ENCODE results near the gene NECAB2.

Gene NECAB2

DNA sequence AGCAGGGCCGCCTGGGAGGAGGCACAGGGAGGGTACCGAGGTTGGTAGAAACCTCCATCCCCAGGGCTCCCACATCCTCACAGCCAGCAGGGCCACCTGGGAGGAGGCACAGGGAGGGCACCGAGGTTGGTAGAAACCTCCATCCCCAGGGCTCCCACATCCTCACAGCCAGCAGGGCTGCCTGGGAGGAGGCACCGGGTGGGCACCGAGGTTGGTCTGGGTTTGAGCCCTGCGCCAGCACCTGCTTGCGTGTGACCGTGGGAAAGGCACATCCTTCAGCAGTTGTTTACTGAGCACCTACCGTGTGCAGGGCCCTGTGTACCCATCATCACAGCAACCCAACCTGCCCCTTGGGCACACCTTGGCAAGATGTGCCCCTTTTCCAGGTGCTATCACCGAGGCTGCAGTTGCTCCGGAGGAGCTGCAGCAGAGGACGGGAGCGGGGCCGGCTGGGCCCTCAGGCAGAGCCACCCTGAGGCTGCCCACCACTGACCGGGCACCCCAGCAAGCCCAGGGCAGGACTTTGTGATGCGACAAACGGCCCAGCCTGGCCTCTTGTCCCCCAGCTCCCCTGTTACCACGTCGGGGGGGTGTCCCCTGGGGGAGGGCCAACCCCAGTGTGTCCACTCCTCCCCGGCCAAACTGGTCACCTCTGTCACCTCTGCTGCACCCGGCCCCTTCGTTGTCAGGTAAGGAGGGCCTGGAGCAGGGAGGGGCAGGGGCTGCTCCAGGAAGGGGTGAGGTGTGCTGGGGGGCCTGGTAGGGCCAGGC lies 37.1 kb upstream of the NECAB2 start:
- no peak overlapping the region for H3K27ac ChIP-seq (ENCODE audit: low read length)
- no peak for TF ChIP-seq EZH2 (IDR thresholded peaks at IDR 0.05; ENCODE audit: borderline replicate concordance, low read depth, low read length, severe bottlenecking)
- TF ChIP-seq, protein P1, sequence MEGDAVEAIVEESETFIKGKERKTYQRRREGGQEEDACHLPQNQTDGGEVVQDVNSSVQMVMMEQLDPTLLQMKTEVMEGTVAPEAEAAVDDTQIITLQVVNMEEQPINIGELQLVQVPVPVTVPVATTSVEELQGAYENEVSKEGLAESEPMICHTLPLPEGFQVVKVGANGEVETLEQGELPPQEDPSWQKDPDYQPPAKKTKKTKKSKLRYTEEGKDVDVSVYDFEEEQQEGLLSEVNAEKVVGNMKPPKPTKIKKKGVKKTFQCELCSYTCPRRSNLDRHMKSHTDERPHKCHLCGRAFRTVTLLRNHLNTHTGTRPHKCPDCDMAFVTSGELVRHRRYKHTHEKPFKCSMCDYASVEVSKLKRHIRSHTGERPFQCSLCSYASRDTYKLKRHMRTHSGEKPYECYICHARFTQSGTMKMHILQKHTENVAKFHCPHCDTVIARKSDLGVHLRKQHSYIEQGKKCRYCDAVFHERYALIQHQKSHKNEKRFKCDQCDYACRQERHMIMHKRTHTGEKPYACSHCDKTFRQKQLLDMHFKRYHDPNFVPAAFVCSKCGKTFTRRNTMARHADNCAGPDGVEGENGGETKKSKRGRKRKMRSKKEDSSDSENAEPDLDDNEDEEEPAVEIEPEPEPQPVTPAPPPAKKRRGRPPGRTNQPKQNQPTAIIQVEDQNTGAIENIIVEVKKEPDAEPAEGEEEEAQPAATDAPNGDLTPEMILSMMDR (IDR thresholded peaks at IDR 0.05; ENCODE audit: borderline replicate concordance, extremely low read depth, low read length, poor library complexity, severe bottlenecking) = no peak
- DNase-seq (no peak), ATAC-seq (ENCODE audit: insufficient read depth, low read depth) (no peak)
- H3K79me2 ChIP-seq (ENCODE audit: insufficient read depth, low read length) = no peaks in the 10 kb centered on the region
- H2AFZ ChIP-seq (ENCODE audit: low read depth, low read length) = no peak overlapping the region
- no peak overlapping the region for H3K9ac ChIP-seq (ENCODE audit: low read depth, low read length)
- no peaks in the 10 kb centered on the region for H3K4me1 ChIP-seq (ENCODE audit: insufficient read depth, low read length)
- no peaks in the 10 kb centered on the region for H3K9me3 ChIP-seq (ENCODE audit: insufficient read depth, low read length, severe bottlenecking)
- no peak overlapping the region for H3K4me3 ChIP-seq (ENCODE audit: low read depth in 1 of 2, low read length in 2 of 2)
- H3K36me3 ChIP-seq (ENCODE audit: insufficient read depth, low read length) = no peaks in the 10 kb centered on the region
- H4K20me1 ChIP-seq (ENCODE audit: insufficient read depth, low read length) = no peaks in the 10 kb centered on the region
- no peaks in the 10 kb centered on the region for H3K27me3 ChIP-seq (ENCODE audit: insufficient read depth, low read length, poor library complexity)
- no peak overlapping the region for H3K4me2 ChIP-seq (ENCODE audit: insufficient read depth, low read length)

DNA sequence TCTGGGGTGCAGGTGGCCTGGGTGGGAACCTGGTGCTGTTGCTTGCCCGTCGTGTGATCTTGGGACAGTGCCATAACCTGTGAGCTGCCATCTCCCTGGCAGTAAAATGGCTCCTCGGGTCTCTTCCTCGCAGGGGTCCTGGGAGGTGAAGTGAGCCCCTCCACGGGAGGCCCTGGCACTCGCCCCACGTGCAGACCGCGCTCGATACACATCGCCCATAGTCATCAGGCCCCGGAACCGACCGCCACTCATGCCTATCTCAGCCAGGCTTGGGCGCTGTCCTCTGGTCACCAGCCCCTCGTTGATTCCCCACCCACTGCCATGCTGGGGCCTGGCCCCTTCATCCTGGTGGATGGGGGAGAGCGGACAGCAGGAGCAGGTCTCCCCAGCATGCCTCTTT lies 36.5 kb upstream of the NECAB2 start:
- DNase-seq = no peak
- TF ChIP-seq EZH2 (IDR thresholded peaks at IDR 0.05; ENCODE audit: borderline replicate concordance, low read depth, low read length, severe bottlenecking) = no peak
- TF ChIP-seq, protein P1 (IDR thresholded peaks at IDR 0.05; ENCODE audit: borderline replicate concordance, extremely low read depth, low read length, poor library complexity, severe bottlenecking) = no peak

DNA sequence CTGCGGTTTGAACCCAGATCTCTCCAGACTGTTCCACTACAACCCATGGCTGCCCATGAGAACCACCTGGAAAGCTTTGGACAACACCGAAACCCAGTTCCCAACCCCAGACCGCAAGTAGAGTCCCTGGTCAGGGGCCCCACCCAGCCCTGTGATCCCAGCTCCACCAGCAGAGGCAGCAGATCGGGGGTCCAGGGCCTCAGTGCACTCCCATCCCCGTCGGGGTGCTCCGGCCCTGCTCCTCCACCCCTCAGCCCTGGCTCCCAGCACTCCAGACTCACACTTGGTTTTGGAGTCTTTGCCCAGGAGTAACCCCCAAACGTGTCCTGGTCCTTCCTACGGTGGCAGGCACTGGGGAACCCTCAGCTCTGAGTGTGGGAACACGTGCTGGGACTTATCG lies 35.7 kb upstream of the NECAB2 start:
- H4K20me1 ChIP-seq (ENCODE audit: insufficient read depth, low read length) = no peaks in the 10 kb centered on the region
- no peak for TF ChIP-seq EZH2 (IDR thresholded peaks at IDR 0.05; ENCODE audit: borderline replicate concordance, low read depth, low read length, severe bottlenecking)
- TF ChIP-seq, protein P1 (IDR thresholded peaks at IDR 0.05; ENCODE audit: borderline replicate concordance, extremely low read depth, low read length, poor library complexity, severe bottlenecking) = no peak
- no peaks in the 10 kb centered on the region for H3K9me3 ChIP-seq (ENCODE audit: insufficient read depth, low read length, severe bottlenecking)
- H3K9ac ChIP-seq (ENCODE audit: low read depth, low read length) = no peak overlapping the region
- DNase-seq = no peak
- no peak overlapping the region for H3K4me3 ChIP-seq (ENCODE audit: low read depth in 1 of 2, low read length in 2 of 2)
- no peaks in the 10 kb centered on the region for H3K27me3 ChIP-seq (ENCODE audit: insufficient read depth, low read length, poor library complexity)
- no peak for ATAC-seq (ENCODE audit: insufficient read depth, low read depth)
- H3K79me2 ChIP-seq (ENCODE audit: insufficient read depth, low read length) = no peaks in the 10 kb centered on the region
- no peaks in the 10 kb centered on the region for H3K4me1 ChIP-seq (ENCODE audit: insufficient read depth, low read length)
- H2AFZ ChIP-seq (ENCODE audit: low read depth, low read length) = no peak overlapping the region
- no peaks in the 10 kb centered on the region for H3K36me3 ChIP-seq (ENCODE audit: insufficient read depth, low read length)
- H3K4me2 ChIP-seq (ENCODE audit: insufficient read depth, low read length) = no peak overlapping the region
- no peak overlapping the region for H3K27ac ChIP-seq (ENCODE audit: low read length)

More for the DNA sequence above, 36.5 kb upstream of the NECAB2 start:
- Histone ChIP-seq H3K9me3 (ENCODE audit: insufficient read depth, low read length, severe bottlenecking) (no peaks in the 10 kb centered on the region), H3K4me1 (ENCODE audit: insufficient read depth, low read length) (no peaks in the 10 kb centered on the region), H3K79me2 (ENCODE audit: insufficient read depth, low read length) (no peaks in the 10 kb centered on the region), H3K36me3 (ENCODE audit: insufficient read depth, low read length) (no peaks in the 10 kb centered on the region), H2AFZ (ENCODE audit: low read depth, low read length) (no peak overlapping the region), H3K4me3 (ENCODE audit: low read depth in 1 of 2, low read length in 2 of 2) (no peak overlapping the region), H3K27ac (ENCODE audit: low read length) (no peak overlapping the region), H3K9ac (ENCODE audit: low read depth, low read length) (no peak overlapping the region), H3K27me3 (ENCODE audit: insufficient read depth, low read length, poor library complexity) (no peaks in the 10 kb centered on the region), H4K20me1 (ENCODE audit: insufficient read depth, low read length) (no peaks in the 10 kb centered on the region), H3K4me2 (ENCODE audit: insufficient read depth, low read length) (no peak overlapping the region)
- no peak for ATAC-seq (ENCODE audit: insufficient read depth, low read depth)
